ENCODE data around the gene CPLX3.

The CPLX3 gene

GRCh38 chr15:74804935-74805334 lies 21.5 kb upstream of the CPLX3 start:
- no peak for DNase-seq

GRCh38 chr15:74807282-74807681 lies 19.1 kb upstream of the CPLX3 start:
- no peak for DNase-seq

- no peak for DNase-seq
Measured at GRCh38 chr15:74808078-74808839, 18.2 kb upstream of the CPLX3 start.

DNA sequence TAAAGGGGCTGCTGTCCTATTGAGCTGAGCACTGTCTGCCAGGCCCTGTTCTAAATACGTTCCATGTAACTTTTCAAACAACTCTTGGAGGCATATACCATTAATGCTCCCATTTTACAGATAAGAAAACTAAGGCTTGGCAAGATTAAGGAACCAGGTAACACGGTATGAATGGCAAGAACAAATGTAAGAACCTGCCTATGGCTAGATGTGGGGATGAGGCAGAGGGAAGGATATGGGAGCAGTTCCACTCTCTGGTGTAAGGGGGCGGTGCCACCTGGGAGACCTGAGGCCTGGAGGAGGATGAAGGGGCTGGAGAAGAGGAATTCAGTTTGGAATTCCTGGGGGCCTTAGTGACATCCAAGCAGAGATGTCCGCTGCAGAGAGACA lies 17.6 kb upstream of the CPLX3 start:
- DNase-seq: no peak

DNA sequence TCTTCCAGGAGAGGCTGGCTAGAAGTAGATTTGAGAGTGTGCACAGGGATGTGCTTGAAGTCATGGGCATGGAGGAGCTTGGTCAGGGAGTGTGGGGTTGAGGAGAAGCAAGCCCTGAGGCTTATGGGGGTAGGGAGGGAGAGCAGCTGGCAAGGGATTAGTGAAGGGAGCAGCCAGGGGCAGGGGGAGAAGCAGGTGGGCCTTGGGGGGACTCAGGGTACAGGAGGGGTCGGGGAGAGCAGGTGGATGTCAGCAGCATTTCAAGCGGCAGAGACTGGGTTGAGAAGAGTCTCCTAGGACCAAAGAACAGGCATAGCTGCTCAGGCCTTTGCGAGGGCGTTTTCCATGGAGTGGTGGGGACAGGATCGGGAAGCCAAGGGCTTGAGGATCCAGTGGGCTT lies 17.2 kb upstream of the CPLX3 start:
- no peak for DNase-seq

GRCh38 chr15:74809956-74810355 lies 16.5 kb upstream of the CPLX3 start:
- DNase-seq: no peak

- peak in 1 of 2 experiments; percentile 76 for DNase-seq
Measured at GRCh38 chr15:74812533-74812932, 13.9 kb upstream of the CPLX3 start, which contains the start of gene LMAN1L. Gene LMAN1L, plus strand, starts transcription at chr15:74812835. Its CDS starts 20 bp downstream, at chr15:74812855.

DNA sequence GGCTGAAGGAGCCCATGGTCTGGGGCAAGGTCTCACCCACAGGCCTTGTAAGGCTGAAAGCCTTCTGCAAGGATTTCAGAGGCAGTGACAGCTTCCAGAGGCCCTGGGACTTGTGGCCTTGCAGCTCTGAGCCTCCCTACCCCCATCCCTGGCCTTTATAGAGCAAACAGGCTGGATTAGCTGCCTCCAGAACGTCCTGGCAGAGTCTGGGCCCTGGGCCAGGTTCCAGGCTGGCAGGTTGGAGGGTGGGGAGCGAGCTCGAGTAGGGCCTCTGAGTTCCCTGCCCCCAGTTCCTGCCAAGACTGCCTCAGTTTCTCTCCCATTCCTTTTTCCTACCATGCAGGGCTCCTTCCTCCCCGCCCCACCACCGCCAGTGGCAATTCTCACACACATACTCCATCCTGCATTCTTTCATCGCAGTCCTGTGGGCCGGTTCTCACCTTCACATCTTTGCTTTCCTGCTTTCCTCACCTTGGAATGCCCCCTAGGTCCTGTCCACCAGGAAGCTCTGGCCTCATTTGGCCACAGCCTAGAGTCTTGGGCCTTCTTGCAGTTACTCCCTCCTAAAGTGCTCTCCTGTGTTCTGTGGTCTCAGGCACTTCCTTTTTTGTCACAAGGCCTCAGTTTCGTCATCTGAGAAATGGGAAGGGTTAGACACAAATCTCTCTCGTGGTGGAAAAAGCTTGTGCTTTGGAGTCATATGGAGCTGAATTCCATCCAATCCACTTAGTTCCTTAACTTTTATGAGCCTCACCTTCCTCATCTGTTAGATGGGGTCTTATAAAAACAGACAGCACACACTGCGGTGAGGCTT lies 11.1 kb upstream of the CPLX3 start:
- DNase-seq: peak; percentile 46 to 83

DNA sequence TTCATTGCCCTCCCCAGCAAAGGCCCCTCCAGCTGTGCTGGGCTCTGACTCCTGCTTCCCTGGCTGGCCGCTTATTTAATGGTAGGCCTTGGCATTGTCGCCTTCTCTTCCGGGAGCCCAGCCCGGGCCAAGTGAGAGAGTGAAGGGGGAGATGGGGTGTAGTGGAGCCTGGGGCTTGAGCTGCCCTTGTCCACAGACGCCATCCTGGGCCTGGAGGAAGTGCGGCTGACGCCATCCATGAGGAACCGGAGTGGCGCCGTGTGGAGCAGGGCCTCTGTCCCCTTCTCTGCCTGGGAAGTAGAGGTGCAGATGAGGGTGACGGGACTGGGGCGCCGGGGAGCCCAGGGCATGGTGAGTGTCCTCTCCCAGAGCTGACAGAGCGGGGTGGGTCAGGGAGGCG lies 10.5 kb upstream of the CPLX3 start:
- no peak for DNase-seq

DNA sequence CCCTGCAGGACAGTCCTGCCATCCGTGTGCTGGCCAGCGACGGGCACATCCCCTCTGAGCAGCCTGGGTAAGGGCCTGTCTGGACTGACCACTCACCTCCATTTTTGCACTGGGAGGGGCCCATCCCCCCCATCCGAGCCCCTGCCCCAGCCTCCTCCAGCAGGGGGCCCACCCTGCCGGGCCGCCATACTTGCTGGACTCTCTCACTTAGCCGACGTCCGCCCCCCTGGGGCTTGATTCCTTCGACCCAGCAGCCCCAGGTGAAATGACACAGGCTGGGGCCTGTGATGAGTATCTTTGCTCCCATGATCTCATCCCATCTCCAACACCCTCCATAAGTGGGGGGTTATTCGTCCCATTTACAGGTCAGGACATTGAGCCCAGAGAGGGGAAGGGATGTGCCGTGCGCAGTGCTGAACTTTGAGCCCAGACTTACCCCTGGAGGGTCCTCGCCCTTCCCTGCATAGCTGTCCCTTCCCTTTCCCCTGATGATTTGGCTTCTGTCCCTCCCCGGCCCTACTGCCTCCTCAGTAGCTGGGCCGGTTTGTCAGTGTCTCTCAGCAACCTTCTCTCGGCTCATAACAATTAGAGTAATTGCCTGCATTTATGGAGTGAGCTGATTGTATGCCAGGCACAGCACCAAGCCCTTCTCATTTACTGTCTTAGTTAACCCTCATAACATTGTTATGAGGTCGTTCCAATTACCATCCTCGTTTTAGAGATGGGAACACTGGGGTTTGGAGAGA lies 9.6 kb upstream of the CPLX3 start:
- no peak for DNase-seq

GRCh38 chr15:74817370-74817737 lies 9.1 kb upstream of the CPLX3 start:
- DNase-seq: no peak

- no peak for DNase-seq
Measured at GRCh38 chr15:74820056-74820455, 6.4 kb upstream of the CPLX3 start.

- DNase-seq: peak in 1 of 2 experiments; percentile 68
Measured at GRCh38 chr15:74821091-74821789, 5.2 kb upstream of the CPLX3 start.

DNA sequence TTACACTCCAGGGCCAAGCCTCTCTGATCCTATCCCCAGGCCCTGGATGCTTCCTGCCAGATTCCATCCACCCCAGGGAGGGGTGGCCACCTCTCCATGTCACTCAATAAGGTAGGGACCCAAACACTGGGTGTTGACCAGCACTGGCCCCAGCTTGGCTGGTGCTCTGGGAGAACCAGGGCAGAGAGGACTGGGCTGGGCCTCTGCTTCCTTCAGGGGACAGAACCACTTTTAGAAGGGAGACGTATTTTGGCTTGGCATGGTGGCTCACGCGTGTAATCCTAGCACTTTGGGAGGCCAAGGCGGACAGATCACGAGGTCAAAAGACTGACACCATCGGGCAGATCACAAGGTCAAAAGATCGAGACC lies 4.7 kb upstream of the CPLX3 start:
- no peak for DNase-seq

- no peak for DNase-seq
Measured at GRCh38 chr15:74822233-74822632, 4.2 kb upstream of the CPLX3 start.

- no peak for DNase-seq
Measured at GRCh38 chr15:74823324-74823723, 3.1 kb upstream of the CPLX3 start.

- DNase-seq: no peak
Measured at GRCh38 chr15:74824976-74825375, 1.5 kb upstream of the CPLX3 start.

GRCh38 chr15:74825866-74826265 lies 561 bp upstream of the CPLX3 start:
- no peak for DNase-seq

DNA sequence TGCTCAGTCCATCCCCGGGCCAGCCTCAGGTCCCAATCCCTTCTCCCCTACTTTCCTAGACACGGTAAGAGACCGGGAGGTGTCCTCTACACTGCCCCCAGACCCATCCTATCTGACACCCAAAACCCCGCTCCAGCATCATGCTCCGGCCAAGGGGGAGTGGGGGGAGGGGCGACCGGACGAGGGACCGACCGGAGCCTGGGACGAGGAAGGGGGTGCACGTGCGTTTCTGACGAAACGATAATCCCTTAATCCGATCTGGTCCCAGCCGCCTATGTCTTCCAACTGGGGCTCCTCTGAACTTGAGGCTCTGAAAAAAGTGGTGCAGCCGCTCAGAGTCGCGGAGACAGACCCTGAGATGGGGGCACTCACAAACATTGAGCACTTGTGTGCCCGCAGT lies 494 bp downstream of the CPLX3 start:
- DNase-seq: no peak

DNA sequence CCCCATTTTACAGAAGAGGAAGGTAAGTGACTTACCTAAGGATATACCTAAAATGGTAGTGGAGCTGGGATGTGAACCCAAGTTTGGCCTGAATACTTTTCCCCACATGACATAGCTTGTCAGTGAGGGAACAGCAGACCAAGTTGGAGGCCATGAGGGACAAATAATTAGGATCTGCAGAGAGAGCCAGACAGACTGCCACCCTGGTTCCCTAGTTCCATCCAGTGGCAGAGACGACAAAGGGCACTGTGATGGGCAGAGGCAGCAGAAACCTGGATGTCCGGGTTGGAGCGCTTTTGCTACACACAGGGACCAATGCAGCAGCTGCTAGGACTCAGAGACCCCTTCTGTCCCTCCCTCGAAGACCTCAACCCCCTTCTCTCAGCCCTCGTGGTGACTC lies 1.2 kb downstream of the CPLX3 start:
- DNase-seq: no peak

- peak in 1 of 2 experiments; percentile 42 for DNase-seq
Measured at GRCh38 chr15:74828835-74829234, 2.4 kb downstream of the CPLX3 start.

DNA sequence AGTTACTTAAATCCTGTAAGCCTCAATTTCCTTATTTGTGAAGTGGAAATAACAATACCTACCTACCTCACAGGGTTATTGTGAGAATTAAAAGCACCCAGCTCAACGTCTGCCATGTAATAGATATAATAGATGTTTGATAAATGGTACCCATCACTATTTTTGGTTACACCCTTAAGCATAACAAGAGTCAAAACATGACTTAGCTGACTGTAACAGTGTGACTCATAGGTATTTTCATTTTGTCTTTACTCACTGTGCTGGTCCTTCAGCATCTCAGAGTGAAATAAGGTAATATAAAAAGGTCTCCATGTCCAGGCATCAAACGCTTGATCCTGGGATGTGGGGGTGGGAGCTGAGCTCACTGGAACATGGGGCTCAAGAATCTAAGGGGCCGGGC lies 3.1 kb downstream of the CPLX3 start:
- no peak for DNase-seq

GRCh38 chr15:74829991-74830390 lies 3.6 kb downstream of the CPLX3 start:
- peak; percentile 29 to 74 for DNase-seq
